ENCODE results near the gene P2RX6.

GRCh38 chr22:20977516-20978170, 37.3 kb upstream of the P2RX6 start:
- TF ChIP-seq ZFP3 (CRISPR knock-in tag; IDR thresholded peaks at IDR 0.05) (no peak), RARB (CRISPR knock-in tag; IDR thresholded peaks at IDR 0.05) (no peak), ZFP30 (CRISPR knock-in tag; IDR thresholded peaks at IDR 0.05) (no peak), ZC3H10 (CRISPR knock-in tag; IDR thresholded peaks at IDR 0.05) (no peak), ISL1 (CRISPR knock-in tag; IDR thresholded peaks at IDR 0.05) (no peak), SNAI2 (CRISPR knock-in tag; IDR thresholded peaks at IDR 0.05) (no peak)
- TF ChIP-seq, protein P1, sequence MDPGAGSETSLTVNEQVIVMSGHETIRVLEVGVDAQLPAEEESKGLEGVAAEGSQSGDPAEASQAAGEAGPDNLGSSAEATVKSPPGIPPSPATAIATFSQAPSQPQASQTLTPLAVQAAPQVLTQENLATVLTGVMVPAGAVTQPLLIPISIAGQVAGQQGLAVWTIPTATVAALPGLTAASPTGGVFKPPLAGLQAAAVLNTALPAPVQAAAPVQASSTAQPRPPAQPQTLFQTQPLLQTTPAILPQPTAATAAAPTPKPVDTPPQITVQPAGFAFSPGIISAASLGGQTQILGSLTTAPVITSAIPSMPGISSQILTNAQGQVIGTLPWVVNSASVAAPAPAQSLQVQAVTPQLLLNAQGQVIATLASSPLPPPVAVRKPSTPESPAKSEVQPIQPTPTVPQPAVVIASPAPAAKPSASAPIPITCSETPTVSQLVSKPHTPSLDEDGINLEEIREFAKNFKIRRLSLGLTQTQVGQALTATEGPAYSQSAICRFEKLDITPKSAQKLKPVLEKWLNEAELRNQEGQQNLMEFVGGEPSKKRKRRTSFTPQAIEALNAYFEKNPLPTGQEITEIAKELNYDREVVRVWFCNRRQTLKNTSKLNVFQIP (CRISPR knock-in tag; IDR thresholded peaks at IDR 0.05; ENCODE audit: borderline replicate concordance, low read depth), result no peak

Measured in SK-N-SH treated with all-trans-retinoic acid at 6 μM for 48 hours (cell line).